Trophoblast cell (in vitro differentiated cells and primary cell): ENCODE measurements around the gene CPNE7.

Experiments
- DNase-seq, 2 donors: peaks; one replicate each; pipeline ENCODE4 v3.0.0-alpha.2; 2016
- H2AFZ ChIP-seq: 2 replicates; pipeline ENCODE4 v1.6.1; 2013; ENCODE audit warnings: low read length, moderate library complexity, mild to moderate bottlenecking; ENCODE audit not compliant: insufficient read depth, poor library complexity
- H2AK5ac ChIP-seq: 2 replicates; pipeline ENCODE4 v1.6.1; 2013; ENCODE audit warnings: mild to moderate bottlenecking, low read length
- H2BK120ac ChIP-seq: 2 replicates; pipeline ENCODE4 v1.6.1; 2013; ENCODE audit warnings: low read length, mild to moderate bottlenecking, moderate library complexity; ENCODE audit not compliant: insufficient read depth, poor library complexity
- H2BK12ac ChIP-seq: 2 replicates; pipeline ENCODE4 v1.6.1; 2013; ENCODE audit warnings: mild to moderate bottlenecking, low read length, moderate library complexity
- H2BK5ac ChIP-seq: 2 replicates; pipeline ENCODE4 v1.6.1; 2013; ENCODE audit warnings: low read length, low read depth, moderate library complexity, mild to moderate bottlenecking; ENCODE audit not compliant: poor library complexity
- H3K14ac ChIP-seq: 2 replicates; pipeline ENCODE4 v1.6.1; 2013; ENCODE audit warnings: mild to moderate bottlenecking, low read length
- H3K18ac ChIP-seq: 2 replicates; pipeline ENCODE4 v1.6.1; 2013; ENCODE audit warnings: mild to moderate bottlenecking, low read length
- H3K23ac ChIP-seq: 2 replicates; pipeline ENCODE4 v1.6.1; 2013; ENCODE audit warnings: low read length
- H3K27ac ChIP-seq: 2 replicates; pipeline ENCODE4 v1.5.1; 2013; ENCODE audit warnings: low read depth, mild to moderate bottlenecking, inconsistent platforms, low read length, moderate library complexity
- H3K27me3 ChIP-seq: 2 replicates; pipeline ENCODE4 v1.6.1; 2013; ENCODE audit warnings: inconsistent platforms, mild to moderate bottlenecking, low read length, moderate library complexity; ENCODE audit not compliant: insufficient read depth
- H3K36me3 ChIP-seq, 2 experiments: 1 replicate in 1 of 2; 2 replicates in 1 of 2; pipeline ENCODE4 v1.6.1; 2013; ENCODE audit warnings: low read length in 2 of 2, mild to moderate bottlenecking in 2 of 2, moderate library complexity in 1 of 2; ENCODE audit not compliant: insufficient read depth in 2 of 2, control insufficient read depth in 1 of 2
- H3K4ac ChIP-seq: 2 replicates; pipeline ENCODE4 v1.6.1; 2013; ENCODE audit warnings: low read depth, mild to moderate bottlenecking, low read length, moderate library complexity
- H3K4me1 ChIP-seq, 2 experiments: 1 replicate in 1 of 2; 2 replicates in 1 of 2; pipeline ENCODE4 v1.6.1; 2013; ENCODE audit warnings: low read length in 2 of 2, mild to moderate bottlenecking in 2 of 2, moderate library complexity in 1 of 2; ENCODE audit not compliant: insufficient read depth in 2 of 2, control insufficient read depth in 1 of 2
- H3K4me2 ChIP-seq: 2 replicates; pipeline ENCODE4 v1.6.1; 2013; ENCODE audit warnings: inconsistent platforms, mild to moderate bottlenecking, low read length, moderate library complexity
- H3K4me3 ChIP-seq: 2 replicates; pipeline ENCODE4 v1.5.1; 2013; ENCODE audit warnings: mild to moderate bottlenecking, low read depth, low read length, inconsistent platforms
- H3K79me1 ChIP-seq: one replicate; pipeline ENCODE4 v1.6.1; 2013; ENCODE audit warnings: low read length
- H3K79me2 ChIP-seq: 2 replicates; pipeline ENCODE4 v1.6.1; 2013; ENCODE audit warnings: low read length, mild to moderate bottlenecking; ENCODE audit not compliant: control insufficient read depth, insufficient read depth, poor library complexity
- H3K9ac ChIP-seq: 2 replicates; pipeline ENCODE4 v1.6.1; 2013; ENCODE audit warnings: mild to moderate bottlenecking, low read length
- H3K9me3 ChIP-seq: 2 replicates; pipeline ENCODE4 v1.6.1; 2013; ENCODE audit warnings: low read depth, mild to moderate bottlenecking, control low read depth, inconsistent platforms, low read length; ENCODE audit not compliant: insufficient read depth
- H4K12ac ChIP-seq: 2 replicates; pipeline ENCODE4 v1.6.1; 2013; ENCODE audit warnings: low read depth, mild to moderate bottlenecking, low read length, moderate library complexity
- H4K8ac ChIP-seq: 2 replicates; pipeline ENCODE4 v1.6.1; 2013; ENCODE audit warnings: low read depth, mild to moderate bottlenecking, low read length, moderate library complexity
- H4K91ac ChIP-seq: one replicate; pipeline ENCODE4 v1.6.1; 2013; ENCODE audit warnings: low read depth, mild to moderate bottlenecking, low read length, moderate library complexity
- WGBS: extraction: QIAGEN DNeasy Blood & Tissue Kit; methylation state at CpG from one replicate; pipeline ENCODE4 v1.1.7; 2013; ENCODE audit warnings: missing lambda C conversion rate; ENCODE audit not compliant: insufficient read length, insufficient coverage; ENCODE audit errors: extremely low coverage; 5-methylcytosine and 5-hydroxymethylcytosine counted together

Gene CPNE7

GRCh38 chr16:89554343-89554742, 21.2 kb upstream of the CPNE7 start:
- H4K91ac ChIP-seq, result no peak overlapping the region
- DNase-seq, result no peak
- no CpG with 5 or more reads among the region's 12 CpGs for WGBS

DNA sequence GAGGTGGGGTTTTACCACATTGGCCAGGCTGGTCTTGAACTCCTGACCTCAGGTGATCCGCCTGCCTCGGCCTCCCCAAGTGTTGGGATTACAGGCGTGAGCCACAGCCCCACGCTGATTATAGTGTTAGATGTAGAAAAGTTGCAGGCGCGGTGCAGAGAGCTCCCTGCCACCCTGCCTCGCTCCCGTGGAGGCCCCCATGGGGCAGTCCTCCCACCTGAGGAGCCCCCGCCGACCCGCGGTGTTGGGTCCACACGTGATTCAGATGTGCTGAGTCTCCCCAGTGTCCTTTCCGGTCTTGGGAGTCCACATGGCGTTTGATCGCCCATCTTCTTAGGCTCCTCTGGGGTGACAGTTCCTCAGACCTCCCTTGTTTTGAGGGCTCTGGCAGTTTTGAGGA, 20.3 kb upstream of the CPNE7 start:
- no peak overlapping the region for H4K91ac ChIP-seq
- no peak overlapping the region for H3K14ac ChIP-seq
- peaks cover 53 to 62% of the 10 kb centered on the region in 2 experiments for H3K36me3 ChIP-seq
- H4K8ac ChIP-seq, result no peak overlapping the region
- no peak overlapping the region for H2BK5ac ChIP-seq
- H2AK5ac ChIP-seq, result no peak overlapping the region
- H3K4me2 ChIP-seq, result no peak overlapping the region
- no peak overlapping the region for H3K9ac ChIP-seq
- no peak overlapping the region for H3K27ac ChIP-seq
- H3K79me2 ChIP-seq, result peaks cover 2% of the 10 kb centered on the region
- no peak overlapping the region for H3K23ac ChIP-seq
- peaks cover 2% of the 10 kb centered on the region for H3K79me1 ChIP-seq
- no peak overlapping the region for H3K18ac ChIP-seq
- peaks cover 0 to 3% of the 10 kb centered on the region in 2 experiments for H3K4me1 ChIP-seq
- H3K9me3 ChIP-seq, result peaks cover 2% of the 10 kb centered on the region
- H4K12ac ChIP-seq, result no peak overlapping the region
- no peaks in the 10 kb centered on the region for H3K27me3 ChIP-seq
- H2BK120ac ChIP-seq, result no peak overlapping the region
- no CpG with 5 or more reads among the region's 16 CpGs for WGBS
- no peak overlapping the region for H2BK12ac ChIP-seq
- no peak overlapping the region for H3K4me3 ChIP-seq
- DNase-seq, result no peak
- H3K4ac ChIP-seq, result no peak overlapping the region
- H2AFZ ChIP-seq, result no peak overlapping the region

More at GRCh38 chr16:89554343-89554742, 21.2 kb upstream of the CPNE7 start:
- Histone ChIP-seq H3K18ac (no peak overlapping the region), H2BK12ac (no peak overlapping the region), H3K79me1 (no peaks in the 10 kb centered on the region), H3K9ac (no peak overlapping the region), H3K36me3 (peaks cover 60 to 67% of the 10 kb centered on the region in 2 experiments), H3K23ac (no peak overlapping the region), H3K14ac (no peak overlapping the region), H3K4ac (no peak overlapping the region), H3K4me2 (no peak overlapping the region), H3K79me2 (no peaks in the 10 kb centered on the region), H3K27me3 (no peaks in the 10 kb centered on the region), H4K8ac (no peak overlapping the region), H3K27ac (no peak overlapping the region), H3K4me3 (no peak overlapping the region), H3K9me3 (peaks cover 2% of the 10 kb centered on the region), H3K4me1 (peaks cover 0 to 2% of the 10 kb centered on the region in 2 experiments), H2AFZ (no peak overlapping the region), H4K12ac (no peak overlapping the region), H2AK5ac (no peak overlapping the region), H2BK120ac (no peak overlapping the region), H2BK5ac (no peak overlapping the region)

DNA sequence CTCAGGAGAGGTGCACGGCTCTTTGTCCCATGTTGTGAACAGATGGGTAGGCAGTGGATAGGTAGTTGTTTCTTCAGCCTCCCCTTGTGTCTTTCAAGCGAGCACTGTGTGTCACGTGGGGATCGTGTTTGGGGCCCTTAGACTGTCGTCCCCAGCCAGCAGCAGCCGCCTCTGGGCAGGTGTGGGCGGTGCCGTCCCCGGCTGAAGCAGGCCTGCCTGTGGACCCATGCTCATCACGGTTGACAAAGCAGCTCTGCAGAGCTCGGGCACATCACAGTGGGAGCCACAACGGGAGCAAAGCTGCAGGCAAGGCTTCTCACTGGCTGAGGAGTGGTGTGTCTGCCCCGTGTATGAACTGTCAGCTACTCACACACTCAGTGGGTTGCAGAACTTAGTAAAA, 19.8 kb upstream of the CPNE7 start:
- peaks cover 48 to 57% of the 10 kb centered on the region in 2 experiments for H3K36me3 ChIP-seq
- no peak overlapping the region for H3K4me3 ChIP-seq
- H3K4me2 ChIP-seq, result no peak overlapping the region
- H3K4me1 ChIP-seq, result peaks cover 0 to 3% of the 10 kb centered on the region in 2 experiments
- H3K18ac ChIP-seq, result no peak overlapping the region
- H2BK12ac ChIP-seq, result no peak overlapping the region
- H4K8ac ChIP-seq, result no peak overlapping the region
- H3K9me3 ChIP-seq, result peaks cover 2% of the 10 kb centered on the region
- no peaks in the 10 kb centered on the region for H3K27me3 ChIP-seq
- no peak for DNase-seq
- H2AFZ ChIP-seq, result no peak overlapping the region
- no CpG with 5 or more reads among the region's 13 CpGs for WGBS
- H3K27ac ChIP-seq, result no peak overlapping the region
- no peak overlapping the region for H3K23ac ChIP-seq
- H2BK5ac ChIP-seq, result no peak overlapping the region
- H3K79me1 ChIP-seq, result peaks cover 6% of the 10 kb centered on the region
- no peak overlapping the region for H3K9ac ChIP-seq
- no peak overlapping the region for H2AK5ac ChIP-seq
- no peak overlapping the region for H4K91ac ChIP-seq
- H4K12ac ChIP-seq, result no peak overlapping the region
- no peak overlapping the region for H3K4ac ChIP-seq
- H3K14ac ChIP-seq, result no peak overlapping the region
- peaks cover 5% of the 10 kb centered on the region for H3K79me2 ChIP-seq
- no peak overlapping the region for H2BK120ac ChIP-seq

GRCh38 chr16:89556750-89557689, 18.5 kb upstream of the CPNE7 start:
- Histone ChIP-seq H2BK5ac (no peak overlapping the region), H3K4me1 (peaks cover 3 to 5% of the 10 kb centered on the region in 2 experiments), H3K14ac (no peak overlapping the region), H3K27me3 (no peaks in the 10 kb centered on the region), H2BK120ac (no peak overlapping the region), H3K27ac (no peak overlapping the region), H3K23ac (no peak overlapping the region), H3K79me2 (peaks cover 17% of the 10 kb centered on the region), H4K8ac (no peak overlapping the region), H2AFZ (no peak overlapping the region), H3K18ac (no peak overlapping the region), H2AK5ac (no peak overlapping the region), H3K9me3 (peaks cover 2% of the 10 kb centered on the region), H4K91ac (no peak overlapping the region), H3K4ac (no peak overlapping the region), H2BK12ac (no peak overlapping the region), H3K9ac (no peak overlapping the region), H3K36me3 (peaks cover 52 to 56% of the 10 kb centered on the region in 2 experiments), H3K79me1 (peaks cover 11% of the 10 kb centered on the region), H3K4me2 (no peak overlapping the region), H3K4me3 (no peak overlapping the region), H4K12ac (no peak overlapping the region)
- no CpG with 5 or more reads among the region's 34 CpGs for WGBS
- peak; percentile 39 to 76 for DNase-seq
